HG02870 (cell line): ENCODE measurements around the gene MYEOV.

ENCODE experiments used
- ATAC-seq: cut with Tn5 transposase; IDR thresholded peaks from one replicate; pipeline ENCODE4 v1.9.1; 2021; ENCODE audit warnings: mild to moderate bottlenecking, moderate library complexity; ENCODE audit not compliant: unreplicated experiment

MYEOV gene

GRCh38 chr11:69293819-69294505 lies at the start of gene MYEOV:
MYEOV (plus strand) TSS chr11:69294155; CDS start chr11:69295355, 1,200 bp downstream.
- ATAC-seq = no peak

- no peak for ATAC-seq
These were observed 49.7 kb upstream of the MYEOV start for GRCh38 chr11:69244266-69244665.

- ATAC-seq = no peak
These were observed 48.9 kb upstream of the MYEOV start for GRCh38 chr11:69245041-69245440.

- no peak for ATAC-seq
These were observed 48.2 kb upstream of the MYEOV start for GRCh38 chr11:69245491-69246345.

GRCh38 chr11:69249311-69250185 lies 44.4 kb upstream of the MYEOV start:
- no peak for ATAC-seq

- ATAC-seq = no peak
These were observed 43.5 kb upstream of the MYEOV start for GRCh38 chr11:69250186-69251056.

GRCh38 chr11:69251057-69251393 lies 42.9 kb upstream of the MYEOV start:
- no peak for ATAC-seq

- ATAC-seq = no peak
These were observed 42.1 kb upstream of the MYEOV start for GRCh38 chr11:69251639-69252489.

GRCh38 chr11:69252490-69252837 lies 41.5 kb upstream of the MYEOV start:
- ATAC-seq = no peak

- no peak for ATAC-seq
These were observed 40.9 kb upstream of the MYEOV start for GRCh38 chr11:69253028-69253427.

- no peak for ATAC-seq
These were observed 36.8 kb upstream of the MYEOV start for GRCh38 chr11:69257134-69257533.

GRCh38 chr11:69257838-69258658 lies 35.9 kb upstream of the MYEOV start:
- no peak for ATAC-seq

GRCh38 chr11:69259096-69259495 lies 34.9 kb upstream of the MYEOV start:
- ATAC-seq = no peak

GRCh38 chr11:69260622-69261021 lies 33.3 kb upstream of the MYEOV start:
- ATAC-seq = no peak

- ATAC-seq = no peak
These were observed 32.8 kb upstream of the MYEOV start for GRCh38 chr11:69261116-69261515.

GRCh38 chr11:69262918-69263735 lies 30.8 kb upstream of the MYEOV start:
- no peak for ATAC-seq

- ATAC-seq = no peak
These were observed 30.3 kb upstream of the MYEOV start for GRCh38 chr11:69263736-69264052.

- ATAC-seq = no peak
These were observed 29.5 kb upstream of the MYEOV start for GRCh38 chr11:69264486-69264885.
